GM12872 (cell line): ENCODE measurements around the gene ROPN1L.

Experiments
- TF ChIP-seq, protein P1 (sequence below): IDR thresholded peaks from 3 replicates; pipeline ENCODE4 v1.5.1; 2011; ENCODE audit warnings: low read depth, mild to moderate bottlenecking, low read length, moderate library complexity; ENCODE audit not compliant: insufficient read depth

ROPN1L gene

GRCh38 chr5:10453545-10453944, 11.9 kb downstream of the ROPN1L start:
- TF ChIP-seq, protein P1, sequence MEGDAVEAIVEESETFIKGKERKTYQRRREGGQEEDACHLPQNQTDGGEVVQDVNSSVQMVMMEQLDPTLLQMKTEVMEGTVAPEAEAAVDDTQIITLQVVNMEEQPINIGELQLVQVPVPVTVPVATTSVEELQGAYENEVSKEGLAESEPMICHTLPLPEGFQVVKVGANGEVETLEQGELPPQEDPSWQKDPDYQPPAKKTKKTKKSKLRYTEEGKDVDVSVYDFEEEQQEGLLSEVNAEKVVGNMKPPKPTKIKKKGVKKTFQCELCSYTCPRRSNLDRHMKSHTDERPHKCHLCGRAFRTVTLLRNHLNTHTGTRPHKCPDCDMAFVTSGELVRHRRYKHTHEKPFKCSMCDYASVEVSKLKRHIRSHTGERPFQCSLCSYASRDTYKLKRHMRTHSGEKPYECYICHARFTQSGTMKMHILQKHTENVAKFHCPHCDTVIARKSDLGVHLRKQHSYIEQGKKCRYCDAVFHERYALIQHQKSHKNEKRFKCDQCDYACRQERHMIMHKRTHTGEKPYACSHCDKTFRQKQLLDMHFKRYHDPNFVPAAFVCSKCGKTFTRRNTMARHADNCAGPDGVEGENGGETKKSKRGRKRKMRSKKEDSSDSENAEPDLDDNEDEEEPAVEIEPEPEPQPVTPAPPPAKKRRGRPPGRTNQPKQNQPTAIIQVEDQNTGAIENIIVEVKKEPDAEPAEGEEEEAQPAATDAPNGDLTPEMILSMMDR, result no peak

- TF ChIP-seq, protein P1, result no peak
These were observed 13.1 kb downstream of the ROPN1L start for GRCh38 chr5:10454591-10455276.

GRCh38 chr5:10455277-10455670, 13.6 kb downstream of the ROPN1L start:
- TF ChIP-seq, protein P1, result no peak

DNA sequence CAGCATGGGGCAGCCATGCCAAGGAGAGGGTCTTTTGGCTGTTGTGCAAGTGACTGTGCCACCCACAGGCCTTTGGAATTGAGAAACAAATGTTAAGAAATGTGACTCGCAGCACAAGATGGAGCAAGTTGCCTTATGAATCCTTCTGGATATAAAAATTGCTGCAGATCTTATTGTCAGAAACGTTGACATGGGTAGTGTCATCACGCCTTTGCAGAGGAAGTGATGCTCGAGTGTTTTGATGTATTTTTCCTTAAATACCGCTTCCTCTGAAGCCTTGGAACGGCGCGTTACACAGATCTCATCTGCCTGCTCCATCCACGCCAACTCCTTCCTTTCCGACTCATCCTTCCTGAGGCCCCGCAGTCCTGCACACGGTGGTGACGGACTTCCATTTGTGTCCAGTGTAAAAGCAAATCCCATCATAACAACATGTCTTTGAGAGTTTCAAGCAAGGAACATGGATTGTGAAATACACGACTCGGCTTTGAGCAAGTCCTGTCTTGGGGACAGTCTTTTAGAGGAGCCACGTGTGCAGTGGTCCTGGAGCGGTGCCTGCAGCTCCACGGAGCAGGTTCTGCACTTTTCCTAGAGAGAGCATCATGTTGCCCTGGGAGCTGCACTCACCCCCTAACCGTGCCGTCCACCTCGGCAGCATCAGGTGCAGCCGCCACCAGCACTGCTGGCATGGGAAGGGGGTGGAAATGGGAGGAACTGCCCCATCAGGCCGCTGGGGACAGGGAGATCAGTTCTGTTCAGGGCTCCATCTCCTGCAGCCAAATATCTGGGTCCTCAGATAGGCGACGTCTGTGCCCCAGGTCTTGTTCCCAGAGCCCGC, 15.1 kb downstream of the ROPN1L start:
- TF ChIP-seq, protein P1, result no peak

DNA sequence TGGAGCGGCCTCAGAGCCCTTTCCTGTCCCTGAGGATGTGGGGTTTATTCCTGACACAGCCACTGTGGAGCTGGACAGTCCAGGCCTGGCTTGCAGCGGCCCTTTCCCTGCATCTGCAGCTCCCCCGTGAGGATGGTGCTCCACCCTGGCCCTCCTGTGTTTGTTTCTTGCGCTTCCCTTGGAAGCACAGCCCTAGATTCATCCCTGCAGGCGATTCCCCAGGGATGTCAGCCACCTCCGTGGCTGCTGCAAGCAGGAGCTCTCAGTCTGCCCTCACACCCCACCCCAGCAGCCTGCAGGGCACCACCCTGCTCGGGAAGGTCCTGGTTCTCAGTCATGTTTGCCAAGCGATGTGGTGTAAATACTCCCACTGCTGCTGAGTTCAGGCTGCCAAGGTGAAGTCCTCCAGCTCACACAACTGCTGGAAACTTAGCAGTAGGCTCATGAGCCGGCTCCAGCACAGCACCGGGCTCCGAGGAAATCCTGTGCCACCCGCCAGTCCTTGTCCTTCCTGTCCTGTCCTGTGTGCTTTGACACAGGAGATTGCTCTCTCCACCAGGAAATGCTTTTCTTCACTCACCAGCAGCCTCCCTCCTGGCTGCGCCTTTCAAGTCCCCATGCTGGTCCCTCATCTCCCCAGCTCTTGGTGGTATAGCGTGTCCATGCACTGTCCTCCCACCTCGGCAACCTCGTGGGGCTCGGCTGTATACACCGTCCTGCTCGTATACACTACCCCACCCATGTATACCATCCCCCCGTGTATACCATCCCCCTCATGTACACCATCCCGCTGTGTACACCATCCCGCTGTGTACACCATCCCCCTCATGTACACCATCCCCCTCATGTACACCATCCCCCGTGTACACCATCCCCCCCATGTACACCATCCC, 16.2 kb downstream of the ROPN1L start:
- TF ChIP-seq, protein P1, result no peak

- TF ChIP-seq, protein P1, result no peak
These were observed 17.7 kb downstream of the ROPN1L start for GRCh38 chr5:10459080-10460055.
